ENCODE data around the gene SPEG.

- TF ChIP-seq POLR2A (IDR thresholded peaks at IDR 0.05) (no peak), CTCF (IDR thresholded peaks at IDR 0.05) (no peak), POLR2AphosphoS5 (IDR thresholded peaks at IDR 0.05) (no peak)
Measured at GRCh38 chr2:219482674-219483405, 48.2 kb downstream of the SPEG start.
